HG03039 (cell line): ENCODE results near the gene SMURF2.
A peak's percentile ranks its signal among the peaks of the same experiment; 100 is the strongest.

Experiments used
- ATAC-seq: cut with Tn5 transposase; IDR thresholded peaks from one replicate; pipeline ENCODE4 v1.9.1; 2021; ENCODE audit warnings: mild to moderate bottlenecking, moderate library complexity; ENCODE audit not compliant: unreplicated experiment

SMURF2 gene

DNA sequence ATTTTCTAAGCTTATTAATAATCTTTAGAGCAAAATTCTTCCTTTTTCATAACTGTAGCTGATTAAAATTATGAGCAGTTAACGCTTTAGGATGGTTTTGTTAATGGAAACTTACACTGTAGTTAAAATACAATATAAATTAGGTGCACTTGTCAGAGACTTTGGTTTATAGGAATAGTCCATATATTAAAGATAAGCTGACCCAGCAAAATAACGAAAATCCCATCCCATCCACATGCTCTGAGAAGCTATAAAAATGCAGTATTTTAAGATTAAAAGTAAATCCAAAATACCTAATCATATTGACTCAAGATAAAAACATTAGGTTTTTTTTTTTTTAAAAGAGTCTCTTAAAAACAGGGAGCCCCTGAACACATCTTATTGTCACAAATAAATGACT is 117.4 kb downstream of the SMURF2 start:
- ATAC-seq: no peak

- no peak for ATAC-seq
Measured at GRCh38 chr17:64540118-64540776, 121.9 kb downstream of the SMURF2 start.

DNA sequence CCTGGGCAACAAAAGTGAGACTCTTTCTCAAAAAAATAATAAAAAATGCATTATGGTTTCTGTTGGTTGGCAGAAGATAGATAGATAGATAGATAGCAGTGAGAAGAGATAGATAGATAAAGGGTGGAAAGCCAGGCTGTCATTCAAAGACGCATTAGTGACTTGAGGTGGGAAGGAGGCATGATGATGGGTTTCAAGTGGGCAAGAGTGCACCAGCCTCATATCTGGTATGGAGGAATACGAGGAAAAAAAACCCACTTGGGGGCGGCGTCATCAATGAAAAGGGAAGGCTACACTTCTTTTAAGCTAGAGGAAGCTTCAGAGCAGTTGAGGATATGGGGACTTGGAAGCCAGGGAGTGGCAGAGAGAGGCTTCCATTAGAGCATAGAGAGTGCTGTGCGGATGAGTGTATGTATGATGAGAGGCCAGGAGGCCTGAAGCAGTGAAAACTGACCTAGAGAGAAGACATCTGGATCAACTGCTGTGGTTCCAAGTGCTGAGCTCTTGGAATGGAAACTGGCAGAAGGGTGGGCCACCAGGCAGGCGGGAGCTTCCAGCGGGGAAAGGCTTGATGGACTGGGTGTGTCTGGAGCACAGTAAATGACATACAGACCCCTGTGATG is 123.5 kb downstream of the SMURF2 start:
- ATAC-seq: no peak

DNA sequence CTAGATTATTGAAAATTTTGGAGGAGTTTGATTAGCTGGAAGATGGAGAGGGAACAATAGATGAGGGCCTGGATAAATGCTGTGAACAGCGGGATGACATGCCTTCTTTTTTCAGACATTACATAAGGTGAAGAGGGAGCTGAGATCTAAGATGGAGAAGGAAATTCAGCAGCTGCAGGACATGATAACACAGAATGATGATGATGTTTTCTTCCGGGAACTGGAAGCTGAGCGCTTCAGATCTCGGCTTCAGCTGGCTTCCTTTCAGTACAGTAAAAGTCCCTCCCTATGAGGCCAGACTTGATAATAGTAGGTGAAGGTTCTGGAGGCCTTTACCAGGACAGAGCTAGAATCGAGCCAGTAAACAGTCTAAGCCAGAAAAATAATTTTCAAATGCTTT is 124.6 kb downstream of the SMURF2 start:
- ATAC-seq: no peak

- no peak for ATAC-seq
Measured at GRCh38 chr17:64536913-64537312, 125.2 kb downstream of the SMURF2 start.

GRCh38 chr17:64535357-64535756 is 126.8 kb downstream of the SMURF2 start:
- ATAC-seq: no peak

- no peak for ATAC-seq
Measured at GRCh38 chr17:64534187-64534586, 127.9 kb downstream of the SMURF2 start.

GRCh38 chr17:64533784-64534183 is 128.3 kb downstream of the SMURF2 start:
- ATAC-seq: no peak

DNA sequence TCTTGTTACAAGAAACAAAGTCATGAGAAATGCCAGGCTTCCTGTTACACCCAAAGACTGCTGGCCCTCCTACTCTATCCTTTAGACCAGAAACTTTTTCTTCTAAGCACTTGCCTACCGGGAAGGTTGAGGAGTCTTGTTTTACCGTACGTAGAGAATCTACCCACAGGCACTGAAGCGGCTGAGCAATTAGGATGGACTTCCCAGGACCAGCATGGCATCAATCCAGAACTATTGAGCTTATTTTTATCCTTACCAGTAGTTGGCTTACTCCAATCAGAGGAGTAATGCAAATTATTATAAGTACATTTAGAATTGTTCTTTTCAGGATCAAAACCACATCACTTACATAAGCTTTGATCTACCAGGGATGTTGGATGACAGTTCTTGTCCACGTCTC is 129.7 kb downstream of the SMURF2 start:
- ATAC-seq: no peak

GRCh38 chr17:64531955-64532371 is 130.1 kb downstream of the SMURF2 start:
- ATAC-seq: no peak

GRCh38 chr17:64529221-64529620 is 132.9 kb downstream of the SMURF2 start:
- ATAC-seq: no peak

GRCh38 chr17:64527914-64528313 is 134.2 kb downstream of the SMURF2 start:
- no peak for ATAC-seq

GRCh38 chr17:64520359-64520758 is 141.7 kb downstream of the SMURF2 start:
- ATAC-seq: no peak

DNA sequence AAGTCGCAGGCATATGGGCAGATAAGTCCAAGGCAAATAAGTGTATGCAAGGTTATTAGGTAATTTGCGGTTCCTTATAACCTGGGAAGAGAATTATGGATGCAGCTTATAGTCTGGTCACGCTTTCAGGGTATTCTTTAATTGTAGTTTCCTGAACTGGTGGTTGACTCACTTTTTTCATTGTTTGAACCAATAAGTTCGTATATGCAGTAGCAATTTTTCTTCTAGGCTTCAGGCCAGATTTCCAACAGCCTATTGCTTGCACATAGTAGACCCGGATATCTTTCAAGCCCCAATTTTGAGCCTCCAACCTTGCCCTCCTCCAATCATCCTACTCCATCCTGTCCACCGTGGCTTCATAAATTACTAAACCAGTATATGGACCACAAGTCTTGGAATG is 142.5 kb downstream of the SMURF2 start:
- ATAC-seq: no peak

GRCh38 chr17:64515829-64516228 is 146.3 kb downstream of the SMURF2 start:
- ATAC-seq: no peak

- ATAC-seq: no peak
Measured at GRCh38 chr17:64515419-64515818, 146.7 kb downstream of the SMURF2 start.

- no peak for ATAC-seq
Measured at GRCh38 chr17:64509179-64509578, 152.9 kb downstream of the SMURF2 start.

- ATAC-seq: no peak
Measured at GRCh38 chr17:64508683-64509082, 153.4 kb downstream of the SMURF2 start.

DNA sequence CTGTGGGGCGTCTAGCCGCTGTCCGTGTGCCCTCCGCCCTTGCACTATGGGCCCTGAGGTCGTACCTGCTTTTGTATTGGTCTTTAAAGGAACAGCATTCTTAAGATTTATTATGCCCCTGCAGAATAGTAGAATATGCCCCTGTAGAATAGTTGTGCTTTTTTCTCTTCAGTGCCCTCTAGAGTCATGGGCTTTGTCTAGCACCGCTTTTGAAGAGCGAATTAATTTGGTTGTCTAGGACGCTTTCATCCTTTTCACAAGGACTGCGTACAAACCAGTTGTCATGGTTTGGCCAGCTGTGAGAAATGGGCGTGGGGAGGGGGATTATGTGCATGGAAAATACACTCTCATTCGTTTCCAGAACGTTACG is 154.7 kb downstream of the SMURF2 start:
- ATAC-seq: peak; percentile 4

GRCh38 chr17:64506576-64507412 is 155.3 kb downstream of the SMURF2 start, which contains the start of gene CEP95:
CEP95 (plus strand) TSS chr17:64506977; CDS start chr17:64507098, 121 bp downstream.
- ATAC-seq: peak; percentile 51

GRCh38 chr17:64506201-64506575 is 155.9 kb downstream of the SMURF2 start, which contains the start of gene DDX5:
DDX5 (minus strand) TSS chr17:64506289; CDS start chr17:64506119, 170 bp downstream.
- peak; percentile 50 for ATAC-seq
